CD14-positive monocyte (primary cell): ENCODE data around the gene MLYCD. TPM values are rescaled to one million over a fixed set of nuclear protein-coding genes. Genes with fewer than 3 reads are reported as not detected.

Experiments used
- DNase-seq, 3 donors: peaks; one replicate each; pipeline ENCODE4 v3.0.0-alpha.2; 2011 to 2022
- H2AFZ ChIP-seq: 2 replicates; pipeline ENCODE4 v1.6.0; 2012; ENCODE audit warnings: mild to moderate bottlenecking, low read depth, low read length, inconsistent platforms; ENCODE audit not compliant: insufficient read depth, poor library complexity, severe bottlenecking
- H3K27ac ChIP-seq, 2 donors: 1 replicate in 1 of 2; 2 replicates in 1 of 2; pipeline ENCODE4 v1.5.1; 2012 to 2013; ENCODE audit warnings: low read length in 2 of 2, control low read depth in 1 of 2, inconsistent platforms in 1 of 2, low read depth in 1 of 2, mild to moderate bottlenecking in 1 of 2
- H3K27me3 ChIP-seq, 2 donors: one replicate each; pipeline versions ENCODE4 v1.6.0 to v1.6.1; 2011 to 2013; ENCODE audit warnings: low read length in 2 of 2; ENCODE audit not compliant: control insufficient read depth in 2 of 2, insufficient read depth in 2 of 2
- H3K36me3 ChIP-seq, 2 donors: replicated peaks in 1 of 2; 1 replicate in 1 of 2; 2 replicates in 1 of 2; pipeline versions ENCODE4 v1.5.1 to v1.6.1; 2012 to 2013; ENCODE audit warnings: low read length in 2 of 2, control low read depth in 1 of 2, inconsistent platforms in 1 of 2, mild to moderate bottlenecking in 1 of 2; ENCODE audit not compliant: insufficient read depth in 2 of 2, control insufficient read depth in 1 of 2
- H3K4me1 ChIP-seq, 2 donors: 1 replicate in 1 of 2; 2 replicates in 1 of 2; pipeline versions ENCODE4 v1.5.1 to v1.6.1; 2012 to 2013; ENCODE audit warnings: low read length in 2 of 2, control low read depth in 1 of 2, inconsistent platforms in 1 of 2, mild to moderate bottlenecking in 1 of 2, moderate library complexity in 1 of 2; ENCODE audit not compliant: insufficient read depth in 2 of 2, control insufficient read depth in 1 of 2
- H3K4me2 ChIP-seq: replicated peaks from 2 replicates; pipeline ENCODE3; 2012; ENCODE audit warnings: low read length, moderate library complexity, mild to moderate bottlenecking; ENCODE audit not compliant: poor library complexity, severe bottlenecking; ENCODE audit errors: extremely low read depth
- H3K4me3 ChIP-seq, 3 experiments: fragments of 200-600 bp in 1 of 3; sonication (generic) in 1 of 3; replicated peaks in 1 of 3; 1 replicate in 2 of 3; 2 replicates in 1 of 3; pipeline ENCODE4 v1.5.1; 2011 to 2013; ENCODE audit warnings: low read length in 3 of 3, mild to moderate bottlenecking in 3 of 3, control low read depth in 2 of 3, low read depth in 2 of 3, inconsistent platforms in 1 of 3, moderate library complexity in 1 of 3
- H3K79me2 ChIP-seq: 2 replicates; pipeline ENCODE4 v1.6.0; 2012; ENCODE audit warnings: mild to moderate bottlenecking, control low read depth, inconsistent platforms, low read length, moderate library complexity; ENCODE audit not compliant: insufficient read depth
- H3K9ac ChIP-seq: 2 replicates; pipeline ENCODE4 v1.6.0; 2017; ENCODE audit warnings: low read length, mild to moderate bottlenecking; ENCODE audit not compliant: insufficient read depth, poor library complexity, severe bottlenecking
- H3K9me3 ChIP-seq, 2 donors: replicated peaks in 1 of 2; 1 replicate in 1 of 2; 2 replicates in 1 of 2; pipeline versions ENCODE4 v1.5.1 to v1.6.1; 2012 to 2013; ENCODE audit warnings: low read length in 2 of 2, control low read depth in 1 of 2; ENCODE audit not compliant: control insufficient read depth in 1 of 2, insufficient read depth in 1 of 2
- H4K20me1 ChIP-seq: 2 replicates; pipeline ENCODE4 v1.6.0; 2012; ENCODE audit warnings: mild to moderate bottlenecking, low read length, control low read depth, moderate library complexity; ENCODE audit not compliant: insufficient read depth
- H3K27ac Mint-ChIP-seq, 7 donors: one replicate each; pipeline ENCODE4 v1.8.0; 2020; ENCODE audit warnings: mild to moderate bottlenecking in 7 of 7, mixed read lengths in 7 of 7, moderate library complexity in 6 of 7, inconsistent platforms in 2 of 7
- H3K27me3 Mint-ChIP-seq, 3 donors: one replicate each; pipeline ENCODE4 v1.8.0; 2021 to 2022; ENCODE audit warnings: low read depth in 3 of 3, mild to moderate bottlenecking in 3 of 3, mixed read lengths in 3 of 3, moderate library complexity in 3 of 3, inconsistent platforms in 1 of 3
- H3K36me3 Mint-ChIP-seq, 2 donors: one replicate each; pipeline ENCODE4 v1.8.0; 2020; ENCODE audit warnings: mixed read lengths in 2 of 2, inconsistent platforms in 1 of 2, mild to moderate bottlenecking in 1 of 2
- H3K4me1 Mint-ChIP-seq: one replicate; pipeline ENCODE4 v1.8.0; 2020; ENCODE audit warnings: mild to moderate bottlenecking, mixed read lengths
- H3K4me3 Mint-ChIP-seq, 2 donors: one replicate each; pipeline ENCODE4 v1.8.0; 2020; ENCODE audit warnings: mild to moderate bottlenecking in 2 of 2, mixed read lengths in 2 of 2, moderate library complexity in 1 of 2
- H3K9me3 Mint-ChIP-seq, 7 donors: one replicate each; pipeline ENCODE4 v1.8.0; 2020 to 2022; ENCODE audit warnings: mixed read lengths in 7 of 7, mild to moderate bottlenecking in 6 of 7, moderate library complexity in 6 of 7, inconsistent platforms in 2 of 7
- WGBS: methylation state at CpG from one replicate; pipeline ENCODE4 v1.1.5; 2013; ENCODE audit warnings: missing lambda C conversion rate; ENCODE audit not compliant: insufficient coverage; 5-methylcytosine and 5-hydroxymethylcytosine counted together
- intact Hi-C, 2 donors: fragments of 100-400 bp; cut with micrococcal nuclease; formaldehyde crosslinking; loops; one replicate each; pipeline versions ENCODE4 v1.15.0 to v1.15.1; 2023
- polyA plus RNA-seq, 3 donors: library from polyadenylated mRNA; depleted of rRNA in 1 of 3; unstranded in 2 of 3; stranded (reverse) in 1 of 3; fragments of 300-500 nt in 2 of 3; fragments of >200 nt in 1 of 3; fragmentation: Illumina TruSeq in 2 of 3; gene quantifications; 1 replicate in 2 of 3; 2 replicates in 1 of 3; pipeline ENCODE4 v1.2.3, GENCODE V29; 2012 to 2021
- TF ChIP-seq, protein P1 (sequence below): fragments of 200-600 bp; IDR thresholded peaks from one replicate; pipeline ENCODE4 v1.8.0; 2022; ENCODE audit warnings: antibody characterized with exemption, mild to moderate bottlenecking

Gene MLYCD
- polyA plus RNA-seq, 3 donors: 1.2 to 2.4 (median 1.3) TPM

DNA sequence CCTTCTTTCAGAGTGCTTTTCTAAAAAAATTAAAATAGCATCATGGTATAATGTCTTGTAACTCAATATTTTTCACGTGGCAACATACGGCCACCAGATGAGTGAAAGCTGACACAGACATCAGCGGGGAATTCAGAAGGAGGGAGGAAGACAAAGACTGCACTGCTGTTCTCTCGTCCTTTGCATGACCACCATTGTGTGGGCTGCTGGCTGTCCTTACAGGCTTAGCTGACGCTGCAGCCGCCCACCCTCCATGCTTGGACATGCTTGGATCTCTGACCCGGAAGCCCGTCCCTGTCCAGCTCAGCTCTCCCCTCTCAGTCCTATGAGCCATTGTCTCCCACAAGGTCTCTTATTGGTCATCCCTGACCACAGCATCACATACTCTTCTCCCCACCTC lies 11.4 kb upstream of the MLYCD start:
- H3K4me2 ChIP-seq: no peak overlapping the region
- intact Hi-C loops: no loop called here
- H3K27me3 ChIP-seq: no peaks in the 10 kb centered on the region
- no peaks in the 10 kb centered on the region for H3K36me3 Mint-ChIP-seq
- no peaks in the 10 kb centered on the region for H3K4me1 Mint-ChIP-seq
- H2AFZ ChIP-seq: no peak overlapping the region
- peaks cover 0 to 17% (median 12%) of the 10 kb centered on the region in 7 donors for H3K9me3 Mint-ChIP-seq
- H3K27ac Mint-ChIP-seq: no peak overlapping the region
- H3K4me3 Mint-ChIP-seq: no peak overlapping the region
- no peaks in the 10 kb centered on the region for H3K4me1 ChIP-seq
- 91% methylated on average over 7 of the region's 8 CpGs for WGBS
- no peak overlapping the region for H3K9ac ChIP-seq
- H3K79me2 ChIP-seq: no peaks in the 10 kb centered on the region
- peaks cover 0 to 11% of the 10 kb centered on the region in 2 donors for H3K9me3 ChIP-seq
- H3K36me3 ChIP-seq: no peaks in the 10 kb centered on the region
- H3K27me3 Mint-ChIP-seq: peaks cover 2 to 6% (median 5%) of the 10 kb centered on the region in 3 donors
- H3K4me3 ChIP-seq: no peak overlapping the region
- H3K27ac ChIP-seq: no peak overlapping the region
- TF ChIP-seq, protein P1, sequence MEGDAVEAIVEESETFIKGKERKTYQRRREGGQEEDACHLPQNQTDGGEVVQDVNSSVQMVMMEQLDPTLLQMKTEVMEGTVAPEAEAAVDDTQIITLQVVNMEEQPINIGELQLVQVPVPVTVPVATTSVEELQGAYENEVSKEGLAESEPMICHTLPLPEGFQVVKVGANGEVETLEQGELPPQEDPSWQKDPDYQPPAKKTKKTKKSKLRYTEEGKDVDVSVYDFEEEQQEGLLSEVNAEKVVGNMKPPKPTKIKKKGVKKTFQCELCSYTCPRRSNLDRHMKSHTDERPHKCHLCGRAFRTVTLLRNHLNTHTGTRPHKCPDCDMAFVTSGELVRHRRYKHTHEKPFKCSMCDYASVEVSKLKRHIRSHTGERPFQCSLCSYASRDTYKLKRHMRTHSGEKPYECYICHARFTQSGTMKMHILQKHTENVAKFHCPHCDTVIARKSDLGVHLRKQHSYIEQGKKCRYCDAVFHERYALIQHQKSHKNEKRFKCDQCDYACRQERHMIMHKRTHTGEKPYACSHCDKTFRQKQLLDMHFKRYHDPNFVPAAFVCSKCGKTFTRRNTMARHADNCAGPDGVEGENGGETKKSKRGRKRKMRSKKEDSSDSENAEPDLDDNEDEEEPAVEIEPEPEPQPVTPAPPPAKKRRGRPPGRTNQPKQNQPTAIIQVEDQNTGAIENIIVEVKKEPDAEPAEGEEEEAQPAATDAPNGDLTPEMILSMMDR: no peak
- no peaks in the 10 kb centered on the region for H4K20me1 ChIP-seq
- no peak for DNase-seq

DNA sequence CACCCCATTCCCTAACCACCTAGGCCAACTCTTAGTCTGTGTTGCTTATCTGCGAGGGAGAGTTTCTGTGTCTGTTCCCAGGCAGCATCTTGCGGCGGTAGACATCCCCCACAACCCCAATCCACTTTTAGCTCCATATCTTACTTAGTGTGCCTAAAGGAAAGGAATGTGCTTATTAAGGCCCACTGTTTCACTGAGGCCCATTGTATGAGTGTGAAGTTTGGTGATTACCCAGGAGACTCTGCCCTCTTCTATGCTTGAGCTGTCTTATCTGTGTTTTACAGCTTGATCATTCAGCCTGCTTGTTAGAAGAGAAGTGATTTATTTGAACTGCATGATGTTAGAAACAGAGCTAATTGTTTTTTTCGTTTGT lies 10.3 kb upstream of the MLYCD start:
- Mint-ChIP-seq H3K27ac (no peak overlapping the region), H3K4me1 (no peaks in the 10 kb centered on the region), H3K27me3 (peaks cover 2 to 6% (median 5%) of the 10 kb centered on the region in 3 donors), H3K9me3 (peaks cover 0 to 17% (median 14%) of the 10 kb centered on the region in 7 donors), H3K4me3 (no peak overlapping the region), H3K36me3 (no peaks in the 10 kb centered on the region)
- TF ChIP-seq, protein P1: no peak
- no peaks in the 10 kb centered on the region for H3K27me3 ChIP-seq
- WGBS: no CpG with 5 or more reads among the region's 4 CpGs
- no peaks in the 10 kb centered on the region for H4K20me1 ChIP-seq
- no peak overlapping the region for H3K4me3 ChIP-seq
- intact Hi-C loops: no loop called here
- H3K79me2 ChIP-seq: no peaks in the 10 kb centered on the region
- H3K4me2 ChIP-seq: no peak overlapping the region
- H3K4me1 ChIP-seq: no peaks in the 10 kb centered on the region
- H3K36me3 ChIP-seq: no peaks in the 10 kb centered on the region
- H3K9me3 ChIP-seq: peaks cover 0 to 11% of the 10 kb centered on the region in 2 donors
- H3K9ac ChIP-seq: no peak overlapping the region
- H2AFZ ChIP-seq: no peak overlapping the region
- DNase-seq: no peak
- no peak overlapping the region for H3K27ac ChIP-seq
